Brain microvascular endothelial cell (primary cell): ENCODE data around the gene ATP12A.

Experiments used
- DNase-seq: peaks from one replicate; pipeline ENCODE4 v3.0.0-alpha.2; 2020
- H3K27ac ChIP-seq: fragments of 250-450 bp; sonication (Bioruptor Pico); 2 replicates; pipeline ENCODE4 v1.5.1; 2020; ENCODE audit warnings: mild to moderate bottlenecking, moderate library complexity
- H3K27me3 ChIP-seq: fragments of 250-450 bp; sonication (Bioruptor Pico); replicated peaks from 2 replicates; pipeline ENCODE4 v1.5.1; 2020; ENCODE audit warnings: mild to moderate bottlenecking
- H3K36me3 ChIP-seq: fragments of 250-450 bp; sonication (Bioruptor Pico); replicated peaks from 2 replicates; pipeline ENCODE4 v1.5.1; 2020; ENCODE audit warnings: mild to moderate bottlenecking
- H3K4me3 ChIP-seq: 2 replicates; pipeline ENCODE4 v1.5.1; 2011; ENCODE audit warnings: low read depth, mild to moderate bottlenecking, control low read depth, low read length, moderate library complexity
- in situ Hi-C: cut with HindIII; loops from 2 replicates; pipeline ENCODE4 v1.10.0; 2017; ENCODE audit warnings: low sequenced_read_pairs, low pct_ligation_motif_present
- TF ChIP-seq, protein P1 (sequence below): IDR thresholded peaks from 2 replicates; pipeline ENCODE4 v1.5.1; 2011; ENCODE audit warnings: low read depth, mild to moderate bottlenecking, moderate library complexity, low read length, control low read depth, inconsistent platforms; ENCODE audit errors: missing control alignments

The ATP12A gene

DNA sequence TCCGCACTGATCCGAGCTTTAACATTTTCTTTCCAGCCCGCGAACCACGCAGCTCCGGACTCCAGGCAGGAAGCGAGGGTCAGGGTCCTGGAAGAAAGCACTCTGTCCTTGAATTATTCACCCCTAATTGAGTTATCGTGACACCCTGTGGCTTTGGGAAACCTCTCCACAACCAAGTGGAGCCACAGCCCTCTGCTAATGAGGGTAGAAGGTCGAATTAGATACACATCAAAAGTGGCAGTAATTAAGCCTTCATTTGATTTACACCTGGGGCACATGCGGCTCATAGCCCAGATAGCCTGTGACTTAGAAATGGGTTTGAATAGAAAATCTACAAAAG is 67.8 kb downstream of the ATP12A start:
- no peak overlapping the region for H3K27ac ChIP-seq
- H3K4me3 ChIP-seq: peak overlapping the region; percentile 37
- TF ChIP-seq, protein P1, sequence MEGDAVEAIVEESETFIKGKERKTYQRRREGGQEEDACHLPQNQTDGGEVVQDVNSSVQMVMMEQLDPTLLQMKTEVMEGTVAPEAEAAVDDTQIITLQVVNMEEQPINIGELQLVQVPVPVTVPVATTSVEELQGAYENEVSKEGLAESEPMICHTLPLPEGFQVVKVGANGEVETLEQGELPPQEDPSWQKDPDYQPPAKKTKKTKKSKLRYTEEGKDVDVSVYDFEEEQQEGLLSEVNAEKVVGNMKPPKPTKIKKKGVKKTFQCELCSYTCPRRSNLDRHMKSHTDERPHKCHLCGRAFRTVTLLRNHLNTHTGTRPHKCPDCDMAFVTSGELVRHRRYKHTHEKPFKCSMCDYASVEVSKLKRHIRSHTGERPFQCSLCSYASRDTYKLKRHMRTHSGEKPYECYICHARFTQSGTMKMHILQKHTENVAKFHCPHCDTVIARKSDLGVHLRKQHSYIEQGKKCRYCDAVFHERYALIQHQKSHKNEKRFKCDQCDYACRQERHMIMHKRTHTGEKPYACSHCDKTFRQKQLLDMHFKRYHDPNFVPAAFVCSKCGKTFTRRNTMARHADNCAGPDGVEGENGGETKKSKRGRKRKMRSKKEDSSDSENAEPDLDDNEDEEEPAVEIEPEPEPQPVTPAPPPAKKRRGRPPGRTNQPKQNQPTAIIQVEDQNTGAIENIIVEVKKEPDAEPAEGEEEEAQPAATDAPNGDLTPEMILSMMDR: no peak
- peaks cover 45% of the 10 kb centered on the region for H3K27me3 ChIP-seq
- H3K36me3 ChIP-seq: no peaks in the 10 kb centered on the region
- DNase-seq: no peak
- in situ Hi-C loops: no loop called here

- no peak for DNase-seq
- in situ Hi-C loops: no loop called here
- Histone ChIP-seq H3K27me3 (no peaks in the 10 kb centered on the region), H3K27ac (no peak overlapping the region), H3K4me3 (no peak overlapping the region), H3K36me3 (no peaks in the 10 kb centered on the region)
- TF ChIP-seq, protein P1: no peak
Measured at GRCh38 chr13:24759197-24759596, 79.0 kb downstream of the ATP12A start.
